Measurements from ENCODE around the gene RNF224.

- TF ChIP-seq YY1 (IDR thresholded peaks at IDR 0.05; ENCODE audit: insufficient read depth, insufficient read length) (no peak), SUZ12 (IDR thresholded peaks at IDR 0.05; ENCODE audit: extremely low read depth, insufficient read depth, insufficient read length) (no peak)
These were observed 45.2 kb downstream of the RNF224 start for GRCh38 chr9:137272241-137273094.

Measured in NT2/D1 (cell line).